NCI-H510A treated with DMSO at 0.1 percent for 48 hours (cell line): ENCODE results near the gene ATP13A5.

ENCODE experiments used
- DNase-seq: peaks from one replicate; lab custom pipeline; 2025; lab: John Stamatoyannopoulos, UW

The ATP13A5 gene, protein sequence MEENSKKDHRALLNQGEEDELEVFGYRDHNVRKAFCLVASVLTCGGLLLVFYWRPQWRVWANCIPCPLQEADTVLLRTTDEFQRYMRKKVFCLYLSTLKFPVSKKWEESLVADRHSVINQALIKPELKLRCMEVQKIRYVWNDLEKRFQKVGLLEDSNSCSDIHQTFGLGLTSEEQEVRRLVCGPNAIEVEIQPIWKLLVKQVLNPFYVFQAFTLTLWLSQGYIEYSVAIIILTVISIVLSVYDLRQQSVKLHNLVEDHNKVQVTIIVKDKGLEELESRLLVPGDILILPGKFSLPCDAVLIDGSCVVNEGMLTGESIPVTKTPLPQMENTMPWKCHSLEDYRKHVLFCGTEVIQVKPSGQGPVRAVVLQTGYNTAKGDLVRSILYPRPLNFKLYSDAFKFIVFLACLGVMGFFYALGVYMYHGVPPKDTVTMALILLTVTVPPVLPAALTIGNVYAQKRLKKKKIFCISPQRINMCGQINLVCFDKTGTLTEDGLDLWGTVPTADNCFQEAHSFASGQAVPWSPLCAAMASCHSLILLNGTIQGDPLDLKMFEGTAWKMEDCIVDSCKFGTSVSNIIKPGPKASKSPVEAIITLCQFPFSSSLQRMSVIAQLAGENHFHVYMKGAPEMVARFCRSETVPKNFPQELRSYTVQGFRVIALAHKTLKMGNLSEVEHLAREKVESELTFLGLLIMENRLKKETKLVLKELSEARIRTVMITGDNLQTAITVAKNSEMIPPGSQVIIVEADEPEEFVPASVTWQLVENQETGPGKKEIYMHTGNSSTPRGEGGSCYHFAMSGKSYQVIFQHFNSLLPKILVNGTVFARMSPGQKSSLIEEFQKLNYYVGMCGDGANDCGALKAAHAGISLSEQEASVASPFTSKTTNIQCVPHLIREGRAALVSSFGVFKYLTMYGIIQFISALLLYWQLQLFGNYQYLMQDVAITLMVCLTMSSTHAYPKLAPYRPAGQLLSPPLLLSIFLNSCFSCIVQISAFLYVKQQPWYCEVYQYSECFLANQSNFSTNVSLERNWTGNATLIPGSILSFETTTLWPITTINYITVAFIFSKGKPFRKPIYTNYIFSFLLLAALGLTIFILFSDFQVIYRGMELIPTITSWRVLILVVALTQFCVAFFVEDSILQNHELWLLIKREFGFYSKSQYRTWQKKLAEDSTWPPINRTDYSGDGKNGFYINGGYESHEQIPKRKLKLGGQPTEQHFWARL

DNA sequence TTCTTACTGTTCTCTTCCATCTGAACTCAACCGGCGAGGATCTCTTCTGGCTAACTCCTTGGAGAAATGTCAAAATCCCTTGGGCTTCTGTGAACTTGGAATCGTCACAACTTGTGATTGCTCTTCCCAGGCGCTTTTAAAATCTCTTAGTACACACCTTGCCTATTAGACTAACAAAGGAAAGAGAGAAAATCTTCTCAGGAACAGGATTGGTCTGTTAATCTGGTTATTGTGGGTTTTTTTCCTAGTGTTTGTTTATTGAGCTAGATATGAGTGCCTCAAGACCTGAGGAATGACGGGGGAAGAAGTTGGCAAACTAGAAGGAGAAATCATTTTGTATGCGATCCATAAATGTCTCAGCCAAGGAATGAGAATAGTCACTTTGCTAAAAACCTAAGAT is at the start of gene ATP13A5:
Gene ATP13A5 (minus strand): TSS at position 48 of the 400 bp plus-strand sequence. CDS start 28 bp downstream, at position 20.
- no peak for DNase-seq

DNA sequence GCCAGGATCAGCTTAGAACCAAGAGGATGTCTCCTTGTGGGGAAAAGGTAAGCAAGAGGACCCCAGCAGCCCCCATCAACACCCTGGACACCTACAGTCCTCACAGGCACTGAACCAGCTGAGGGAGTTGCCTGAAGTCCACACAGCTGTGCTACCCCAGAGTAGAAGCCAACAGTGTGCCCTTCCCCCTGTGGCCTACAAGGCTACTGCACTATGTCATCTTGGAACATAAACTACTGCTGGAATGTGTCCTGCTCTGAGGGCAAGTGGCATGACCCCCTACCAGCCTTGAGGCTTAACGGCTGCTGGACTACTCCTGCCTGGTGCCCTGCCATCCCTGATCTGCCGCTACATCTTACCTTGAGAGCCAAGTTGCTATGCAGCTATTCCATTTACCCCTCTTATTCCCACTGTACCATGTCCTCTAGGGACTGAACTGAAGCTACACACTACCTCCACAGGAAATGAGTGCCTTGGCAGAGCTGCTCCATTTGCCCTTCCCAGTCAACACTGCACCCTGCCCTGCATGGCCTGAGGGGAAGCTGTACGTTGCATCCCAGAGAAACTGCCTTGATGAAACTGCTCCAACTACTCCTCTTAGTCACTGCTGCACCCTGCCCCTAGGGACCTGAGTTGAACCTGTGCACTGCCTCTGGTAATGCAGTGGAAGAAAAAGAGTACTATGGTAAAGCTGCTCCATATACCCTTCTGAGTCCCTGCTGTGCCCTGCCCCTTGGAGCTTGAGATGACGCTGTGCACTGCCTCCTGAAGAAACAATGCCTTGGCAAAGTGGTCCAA is 40.2 kb upstream of the ATP13A5 start:
- DNase-seq: no peak

DNA sequence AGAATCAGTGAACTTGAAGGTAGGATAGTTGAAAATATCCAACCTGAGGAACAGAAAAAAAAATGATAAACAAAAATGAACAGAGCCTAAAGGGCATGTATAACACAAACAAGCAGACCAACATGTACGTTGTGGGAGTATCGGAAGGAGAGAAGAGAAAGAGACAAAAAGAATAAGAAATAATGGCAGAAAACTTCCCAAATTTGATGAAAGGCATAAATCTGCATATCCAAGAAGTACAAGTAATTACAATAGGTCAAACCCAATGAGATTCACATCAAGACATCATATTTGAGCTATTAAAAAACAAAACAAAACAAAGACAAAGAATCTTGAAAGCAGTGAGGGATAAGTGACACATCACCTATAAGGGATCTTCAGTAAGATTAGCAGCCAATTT is 38.1 kb upstream of the ATP13A5 start:
- DNase-seq: no peak

DNA sequence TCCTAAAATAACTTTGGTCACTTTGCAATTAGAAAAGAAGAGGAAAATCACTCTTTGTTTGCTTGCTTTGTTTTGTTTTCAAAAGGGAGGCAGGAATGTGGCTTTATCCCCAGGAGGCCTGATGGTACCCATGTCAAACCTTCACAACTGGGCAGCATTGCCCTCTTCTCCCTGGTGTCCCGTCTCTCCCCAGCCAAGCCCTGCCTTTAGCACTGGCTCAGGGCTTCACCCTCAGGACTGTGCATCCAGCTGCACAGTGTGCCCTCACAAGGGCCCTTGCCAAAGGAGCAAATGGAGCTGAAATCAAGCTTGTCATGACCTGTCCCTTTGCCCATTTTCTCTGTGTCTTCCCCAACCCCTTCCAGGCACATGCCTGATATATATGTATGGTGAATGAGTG is 29.1 kb upstream of the ATP13A5 start:
- no peak for DNase-seq

DNA sequence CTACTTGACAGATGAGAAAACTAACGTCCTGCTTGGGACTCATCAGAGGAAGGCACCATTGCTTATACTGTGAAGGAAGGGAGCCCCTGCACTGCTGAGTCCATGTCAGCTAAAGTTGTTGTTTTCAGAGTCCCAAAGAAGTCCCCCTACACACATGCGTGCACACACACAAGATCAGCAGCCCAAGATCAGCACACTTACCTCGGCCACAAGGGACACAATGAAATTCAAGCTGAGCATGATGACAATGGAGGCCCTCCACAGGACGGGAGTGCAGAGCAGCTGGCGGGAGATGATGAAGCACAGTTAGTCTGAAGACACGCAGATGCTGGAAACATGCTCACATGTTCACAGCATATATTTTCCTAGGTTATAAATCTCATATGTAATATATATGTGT is 28.6 kb upstream of the ATP13A5 start:
- DNase-seq: no peak

GRCh38 chr3:193403307-193403706 is 24.8 kb upstream of the ATP13A5 start:
- DNase-seq: no peak

- DNase-seq: no peak
Observed at GRCh38 chr3:193400304-193400703, 21.8 kb upstream of the ATP13A5 start.

GRCh38 chr3:193396451-193397244 is 18.1 kb upstream of the ATP13A5 start:
- no peak for DNase-seq

DNA sequence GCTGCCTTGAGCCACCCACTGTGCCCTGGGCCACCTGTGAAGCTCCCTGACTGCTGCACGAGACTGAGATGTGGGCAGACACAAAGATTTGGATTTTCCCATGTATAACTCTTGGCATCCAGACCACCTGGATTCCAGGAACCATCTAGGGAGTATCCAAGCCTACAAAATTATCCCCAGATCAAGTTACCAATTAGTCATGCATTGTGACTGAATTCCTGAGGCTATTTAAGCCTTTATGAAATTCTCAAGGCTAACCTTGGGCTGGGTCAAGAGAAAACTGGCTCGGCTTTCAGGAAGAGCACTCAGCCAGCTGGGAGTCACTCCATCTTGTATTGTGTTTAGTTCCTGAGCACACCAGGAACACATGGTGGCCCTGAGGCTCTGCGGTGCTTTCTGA is 13.3 kb upstream of the ATP13A5 start:
- no peak for DNase-seq

DNA sequence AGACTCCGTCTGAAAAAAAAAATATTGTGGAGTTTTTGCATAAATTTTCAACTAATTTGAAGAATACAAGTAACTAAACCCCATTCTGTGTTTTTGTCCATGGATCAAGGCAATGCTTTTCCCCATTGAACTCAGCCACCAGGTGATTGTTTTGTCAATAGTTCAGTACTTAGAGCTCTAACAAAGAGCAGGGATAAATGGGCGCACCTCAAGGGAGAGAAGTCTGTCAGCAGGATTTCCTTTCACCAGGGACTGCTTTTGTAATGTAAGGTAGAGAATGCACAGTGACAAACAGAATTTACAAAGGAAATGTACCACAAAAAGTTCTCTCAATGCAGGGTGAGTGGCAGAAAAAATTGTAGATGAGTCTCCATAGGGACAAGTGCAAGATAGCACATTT is 10.8 kb upstream of the ATP13A5 start:
- no peak for DNase-seq

- DNase-seq: no peak
Observed at GRCh38 chr3:193388361-193388760, 9.8 kb upstream of the ATP13A5 start.

- no peak for DNase-seq
Observed at GRCh38 chr3:193387596-193387995, 9.0 kb upstream of the ATP13A5 start.

- no peak for DNase-seq
Observed at GRCh38 chr3:193377591-193377990, 962 bp downstream of the ATP13A5 start.

GRCh38 chr3:193375614-193376013 is 2.9 kb downstream of the ATP13A5 start:
- no peak for DNase-seq

DNA sequence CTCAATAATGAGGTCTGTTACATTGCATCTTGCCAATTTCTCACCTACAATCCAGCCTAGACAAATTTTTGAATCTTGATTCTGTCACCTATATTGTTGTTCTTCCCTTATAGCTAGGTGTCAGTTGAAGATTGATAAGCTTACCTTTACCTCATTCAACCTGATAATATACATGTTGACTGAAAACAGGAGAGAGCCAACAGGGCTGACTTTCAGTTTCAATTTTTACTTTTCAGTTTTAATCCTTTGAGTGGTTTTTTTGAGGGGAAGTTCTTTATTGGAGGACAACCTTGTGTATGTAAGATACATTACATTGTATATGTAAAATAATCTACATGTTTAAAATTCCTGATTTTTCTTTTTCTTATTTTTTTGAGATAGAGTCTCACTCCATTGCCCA is 5.8 kb downstream of the ATP13A5 start:
- no peak for DNase-seq

GRCh38 chr3:193367868-193368267 is 10.7 kb downstream of the ATP13A5 start:
- no peak for DNase-seq

GRCh38 chr3:193357291-193357690 is 21.3 kb downstream of the ATP13A5 start:
- DNase-seq: no peak

DNA sequence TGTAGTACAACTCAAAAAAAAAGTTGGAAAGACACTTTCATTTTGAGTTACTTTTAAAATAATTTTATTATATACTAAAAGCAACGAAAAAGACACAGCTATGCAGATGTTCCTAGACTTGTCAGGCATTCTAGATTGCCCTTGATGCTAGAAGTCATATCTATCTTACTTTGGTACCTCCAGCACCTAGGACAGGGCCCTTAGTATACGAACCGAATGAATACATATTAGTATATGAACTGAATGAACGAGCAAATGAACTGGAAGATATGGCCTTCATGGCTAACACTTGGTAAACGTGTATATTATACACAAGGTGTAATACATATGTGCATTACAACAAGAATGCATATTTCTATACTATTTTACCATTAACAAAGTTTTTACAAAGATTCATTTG is 24.1 kb downstream of the ATP13A5 start:
- no peak for DNase-seq

DNA sequence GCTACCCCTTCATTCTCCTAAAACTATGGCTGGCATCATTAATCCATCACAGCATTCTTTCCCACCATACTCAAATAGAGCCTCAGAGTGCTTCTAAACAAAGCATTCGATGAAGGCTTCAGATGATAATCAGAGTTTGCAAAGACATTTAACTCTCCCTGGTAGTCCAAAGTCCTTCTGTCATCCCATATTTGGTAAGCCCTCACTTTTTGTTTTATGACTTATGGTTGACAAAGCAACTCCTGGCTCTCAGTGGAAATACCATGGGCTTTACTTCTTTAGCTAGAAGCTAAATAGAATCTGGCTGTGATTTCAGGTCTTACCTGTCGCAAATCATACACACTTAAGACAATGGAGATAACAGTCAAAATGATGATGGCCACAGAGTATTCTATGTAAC is 27.8 kb downstream of the ATP13A5 start:
- DNase-seq: no peak

DNA sequence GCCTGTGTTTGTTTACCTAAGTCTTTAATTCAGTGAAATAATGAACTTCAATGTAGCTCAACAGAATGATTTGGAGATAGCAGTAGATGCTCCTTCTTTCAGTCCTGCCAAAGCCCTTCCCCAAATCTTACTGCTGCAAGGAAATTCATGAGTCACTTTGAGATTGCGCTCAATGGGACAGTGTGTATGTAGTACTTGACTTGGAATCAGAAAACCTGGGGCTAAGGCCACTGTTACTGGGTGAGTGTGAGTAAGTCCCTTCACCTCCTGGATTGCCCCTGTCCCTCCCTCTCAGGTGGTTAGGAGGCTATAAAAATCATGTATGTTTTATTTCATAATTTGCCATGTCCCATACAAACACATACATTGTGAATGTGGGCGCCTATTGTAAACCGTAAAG is 29.9 kb downstream of the ATP13A5 start:
- peak; percentile 60 for DNase-seq
